GM18520 (cell line): Measurements from ENCODE around the gene GLS.
"Not testable (repeated sequence)": the region's sequence is repeated elsewhere in the genome, so short reads cannot be mapped to it uniquely, and the experiment has no call there.

ENCODE experiments used
- ATAC-seq: cut with Tn5 transposase; IDR thresholded peaks from one replicate; pipeline ENCODE4 v1.9.1; 2021; ENCODE audit not compliant: unreplicated experiment

The GLS gene

DNA sequence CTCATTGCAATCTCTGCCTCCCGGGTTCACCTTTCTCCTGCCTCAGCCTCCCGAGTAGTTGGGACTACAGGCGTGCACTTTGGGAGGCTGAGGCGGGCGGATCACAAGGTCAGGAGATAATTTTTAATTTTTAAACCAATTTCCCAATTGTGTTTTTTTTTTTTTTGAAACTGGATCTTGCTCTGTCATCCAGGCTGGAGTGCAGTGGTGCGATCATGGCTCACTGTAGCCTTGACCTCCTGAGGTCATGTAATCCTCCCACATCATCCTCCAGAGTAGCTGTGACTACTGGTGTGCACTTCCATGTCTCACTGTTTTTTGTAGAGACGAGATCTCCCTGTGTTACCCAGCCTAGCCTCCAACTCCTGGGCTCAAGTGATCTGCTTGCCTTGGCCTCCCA is 49.3 kb downstream of the GLS start:
- ATAC-seq, result no peak

GRCh38 chr2:190930411-190930810 is 49.8 kb downstream of the GLS start:
- no peak for ATAC-seq

- ATAC-seq, result no peak
These were observed 51.9 kb downstream of the GLS start for GRCh38 chr2:190932514-190932913.

DNA sequence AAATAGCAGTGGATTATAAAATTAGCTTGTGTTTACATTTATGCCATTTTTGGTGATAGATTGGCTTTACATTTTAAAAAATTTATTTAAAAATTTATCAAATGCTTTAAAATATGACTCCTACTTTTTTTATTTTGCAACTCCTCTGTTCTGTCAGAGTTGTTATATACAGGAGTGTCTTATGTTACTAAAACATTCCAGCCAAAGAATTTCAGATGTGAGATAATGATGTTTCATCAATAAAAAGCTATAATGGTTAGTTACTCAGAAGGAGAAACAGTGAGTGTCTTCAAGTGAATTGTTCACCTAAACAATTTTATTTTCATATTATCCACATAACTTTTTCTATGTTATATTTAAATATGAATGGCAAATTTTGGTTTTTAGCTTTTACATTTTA is 52.7 kb downstream of the GLS start:
- ATAC-seq, result no peak

GRCh38 chr2:190935054-190935453 is 54.4 kb downstream of the GLS start:
- ATAC-seq, result no peak

GRCh38 chr2:190938771-190939335 is 58.2 kb downstream of the GLS start:
- ATAC-seq, result no peak

- ATAC-seq, result no peak
These were observed 59.8 kb downstream of the GLS start for GRCh38 chr2:190940454-190940853.

DNA sequence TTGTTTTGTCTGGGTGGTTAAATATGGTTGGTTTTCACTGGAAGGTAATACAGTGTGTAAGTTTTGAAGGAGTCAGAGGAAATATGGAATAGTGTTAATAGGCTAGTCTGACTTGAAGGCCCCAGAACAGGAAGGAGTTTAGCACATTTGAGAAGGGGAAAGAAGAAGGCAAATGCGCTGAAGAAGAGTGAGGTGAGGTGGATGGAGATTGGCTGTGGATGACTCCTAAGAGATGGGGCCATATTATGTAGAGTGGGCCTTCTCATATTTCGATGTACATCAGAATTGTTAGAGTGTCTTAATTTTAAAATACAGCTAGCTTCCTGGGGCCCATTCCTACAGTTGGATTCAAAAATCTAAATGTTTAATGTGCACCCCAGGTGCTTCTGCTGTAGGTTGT is 61.0 kb downstream of the GLS start:
- no peak for ATAC-seq

- no peak for ATAC-seq
These were observed 62.1 kb downstream of the GLS start for GRCh38 chr2:190942697-190943096.

DNA sequence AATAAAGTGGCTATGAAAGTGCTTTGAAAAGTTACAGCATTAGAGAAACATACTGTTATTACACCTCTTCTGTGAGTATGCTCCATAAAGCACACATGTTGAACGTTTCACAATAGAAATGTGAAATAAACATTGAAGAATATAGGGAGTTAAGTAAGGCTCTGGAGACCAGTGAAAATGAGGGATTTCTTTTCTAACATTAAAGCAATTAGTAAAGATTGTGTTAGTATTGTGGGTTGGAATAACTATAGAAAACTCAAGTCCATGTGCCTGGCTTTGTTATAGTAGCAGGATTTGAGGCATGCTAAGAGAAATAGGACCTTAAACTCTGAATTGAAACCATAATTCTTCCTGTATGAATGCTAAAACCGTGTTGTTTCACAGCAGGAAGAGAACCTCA is 63.1 kb downstream of the GLS start:
- ATAC-seq, result no peak

DNA sequence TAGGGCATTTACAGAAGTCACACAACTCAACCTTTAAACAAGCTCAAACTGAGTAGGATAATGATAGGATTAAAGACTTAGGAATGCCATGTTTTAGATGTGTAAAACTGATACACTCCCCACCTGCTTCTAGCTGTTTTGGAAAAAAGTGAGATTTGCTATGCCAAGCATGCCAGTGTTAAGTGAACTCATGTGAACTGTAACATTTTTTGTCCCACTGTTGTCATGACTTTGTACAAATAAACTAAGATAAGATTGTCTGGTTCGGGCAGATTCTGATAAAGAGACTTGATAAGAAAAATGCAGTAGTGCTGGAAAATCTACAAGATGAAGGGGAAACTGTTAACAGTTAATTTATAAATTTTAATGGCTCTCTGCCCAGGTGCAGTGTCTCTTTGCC is 66.5 kb downstream of the GLS start:
- ATAC-seq, result no peak

DNA sequence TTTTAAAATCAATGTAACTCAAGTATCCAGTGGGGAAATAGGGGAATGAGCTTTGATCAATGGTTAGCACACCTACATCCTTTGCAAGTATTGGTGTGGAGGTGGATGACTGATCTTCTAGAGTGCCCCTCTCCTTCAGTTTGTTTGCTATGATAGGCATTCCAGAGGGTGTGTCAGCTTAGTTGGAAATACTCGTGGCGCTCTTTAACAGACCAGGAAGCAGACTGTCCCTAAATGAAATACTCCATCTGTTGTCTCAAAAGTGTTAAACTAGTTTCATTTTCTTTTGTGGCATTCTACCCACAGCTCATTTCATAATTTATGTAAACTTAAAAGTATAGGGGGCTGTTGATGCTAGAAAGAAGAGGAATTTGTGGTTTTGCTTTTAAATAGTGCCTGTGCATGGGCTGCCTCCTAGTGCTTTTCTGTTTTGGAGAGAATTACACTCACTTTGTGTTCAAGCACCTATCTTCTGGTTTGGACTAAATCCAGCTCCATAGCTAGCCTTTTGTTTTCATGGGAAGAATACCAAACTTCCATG is 67.2 kb downstream of the GLS start:
- peak; percentile 86 for ATAC-seq

- ATAC-seq, result no peak
These were observed 68.0 kb downstream of the GLS start for GRCh38 chr2:190948671-190949070.

- no peak for ATAC-seq
These were observed 70.0 kb downstream of the GLS start for GRCh38 chr2:190950566-190950991.

- ATAC-seq, result no peak
These were observed 72.6 kb downstream of the GLS start for GRCh38 chr2:190953257-190953656.

DNA sequence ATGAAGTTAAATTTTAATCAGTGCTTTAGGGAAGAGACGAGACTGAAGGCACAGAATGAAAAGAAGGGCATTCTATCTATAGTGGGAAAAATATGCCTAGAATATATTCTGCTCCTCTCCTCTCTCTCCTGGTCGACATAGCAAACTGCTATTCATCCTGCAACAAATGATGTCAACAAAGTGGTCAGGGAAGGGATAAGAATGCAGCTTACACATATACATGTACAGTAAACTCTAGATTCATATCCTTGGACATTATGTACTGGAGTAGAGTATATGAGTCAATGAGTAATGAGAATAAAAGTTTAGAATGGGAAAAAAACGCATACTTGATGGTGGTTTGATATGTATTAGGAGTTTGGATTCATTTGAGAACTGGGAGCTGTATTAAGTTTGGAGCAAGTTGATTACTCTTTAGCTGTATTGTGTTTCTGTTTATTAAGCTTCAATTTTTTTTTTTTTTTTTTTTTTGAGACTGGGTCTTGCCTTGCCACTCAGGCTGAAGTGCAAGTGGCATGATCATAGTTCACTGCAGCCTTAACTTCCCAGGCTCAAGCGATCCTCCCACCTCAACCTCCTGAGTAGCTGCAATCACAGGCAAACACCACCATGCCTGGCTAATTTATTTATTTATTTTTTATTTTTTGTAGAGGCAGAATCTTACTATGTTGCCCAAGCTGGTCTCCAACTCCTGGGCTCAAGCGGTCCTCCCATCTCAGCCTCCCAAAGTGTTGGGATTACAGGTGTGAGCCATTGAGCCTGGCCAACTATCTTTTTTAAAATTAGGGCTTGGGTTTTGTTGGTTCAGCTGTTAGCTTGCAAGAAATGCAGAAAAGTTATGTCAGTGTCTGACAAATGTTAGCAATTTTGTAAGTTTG is 79.5 kb downstream of the GLS start:
- ATAC-seq, result no peak

GRCh38 chr2:190961117-190961516 is 80.5 kb downstream of the GLS start:
- not testable (repeated sequence) for ATAC-seq

DNA sequence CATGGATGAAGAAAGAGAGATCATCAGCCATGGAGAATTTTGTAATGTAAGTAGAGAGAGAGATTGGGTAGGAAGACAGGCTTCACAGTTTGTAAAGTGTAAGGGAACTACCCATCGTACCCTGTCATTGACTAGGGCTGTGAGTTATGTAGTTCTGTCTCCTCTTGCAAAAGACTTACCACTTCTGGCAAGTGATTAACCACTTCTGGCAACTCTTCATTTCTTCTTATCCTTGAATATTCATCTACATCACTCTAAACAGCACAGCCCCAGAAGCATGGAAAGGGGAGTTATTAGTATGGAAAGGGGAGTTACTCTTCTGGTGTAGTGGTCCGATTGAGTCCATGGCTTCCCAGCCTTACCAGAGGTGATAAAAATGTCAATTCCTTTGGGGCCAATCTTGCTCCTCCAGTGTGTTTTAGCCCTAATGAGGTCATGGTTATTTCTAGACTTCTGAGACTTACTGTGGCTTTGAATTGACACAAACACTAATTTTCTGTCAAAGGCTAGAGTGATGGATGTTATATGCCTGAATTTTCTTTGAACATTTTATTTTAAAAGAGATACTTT is 81.4 kb downstream of the GLS start:
- ATAC-seq, result peak; percentile 33

DNA sequence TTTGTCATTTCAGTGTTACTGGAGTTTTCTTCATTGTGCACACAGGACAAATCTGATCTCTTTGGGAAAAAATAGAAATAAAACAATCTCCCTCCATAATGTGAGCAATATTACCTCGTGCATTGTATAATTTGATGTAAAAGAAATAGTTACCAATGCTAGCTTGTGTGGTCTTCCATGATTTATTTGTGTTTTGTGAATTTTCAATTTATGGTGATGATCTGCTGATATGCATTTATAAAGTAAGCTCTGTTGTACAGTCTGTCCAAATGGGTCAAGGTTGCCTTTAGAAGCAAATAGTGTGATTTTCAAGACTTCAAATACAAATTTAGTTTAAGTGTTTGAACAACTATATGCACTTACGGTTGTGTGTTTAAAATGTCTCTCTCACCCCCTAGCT is 82.5 kb downstream of the GLS start:
- ATAC-seq, result no peak

- ATAC-seq, result no peak
These were observed 83.7 kb downstream of the GLS start for GRCh38 chr2:190964170-190964795.

- no peak for ATAC-seq
These were observed 85.1 kb downstream of the GLS start for GRCh38 chr2:190965580-190966222.
